CD4-positive, alpha-beta T cell treated with Interleukin-6 for 4 hours (primary cell): ENCODE data around the gene ZNRF1.
"Not testable (repeated sequence)": the region's sequence is repeated elsewhere in the genome, so short reads cannot be mapped to it uniquely, and the experiment has no call there.

ENCODE experiments used
- DNase-seq: peaks from one replicate; pipeline ENCODE4 v3.0.0-alpha.2; 2020; ENCODE audit warnings: mixed read lengths

The ZNRF1 gene

GRCh38 chr16:74998481-74999218, at the start of gene ZNRF1:
ZNRF1 (plus strand) TSS chr16:74999024; CDS start chr16:74999672, 648 bp downstream.
- peak; percentile 87 for DNase-seq

- no peak for DNase-seq
Measured at GRCh38 chr16:74949309-74949708, 49.5 kb upstream of the ZNRF1 start.

- DNase-seq, result no peak
Measured at GRCh38 chr16:74950511-74950910, 48.3 kb upstream of the ZNRF1 start.

- no peak for DNase-seq
Measured at GRCh38 chr16:74951206-74951605, 47.6 kb upstream of the ZNRF1 start.

DNA sequence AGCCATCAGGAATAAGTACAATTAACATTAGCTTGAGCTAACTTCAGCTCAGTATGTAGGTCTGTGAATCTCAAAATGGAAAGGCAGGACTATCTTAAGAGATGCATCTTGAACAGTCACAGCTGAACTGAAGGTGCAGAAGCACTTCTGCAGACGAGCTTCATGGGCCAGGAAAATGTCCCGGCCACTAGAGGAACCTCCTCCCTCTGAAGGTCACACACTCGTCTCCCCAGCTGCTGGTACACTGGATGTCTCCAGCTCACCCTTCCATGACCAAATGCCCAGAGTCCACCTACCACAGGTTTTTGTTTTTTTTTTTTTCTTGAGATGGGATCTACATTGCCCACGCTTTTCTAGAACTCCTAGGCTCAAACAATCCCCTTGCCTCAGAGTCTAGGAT, 47.1 kb upstream of the ZNRF1 start:
- no peak for DNase-seq

DNA sequence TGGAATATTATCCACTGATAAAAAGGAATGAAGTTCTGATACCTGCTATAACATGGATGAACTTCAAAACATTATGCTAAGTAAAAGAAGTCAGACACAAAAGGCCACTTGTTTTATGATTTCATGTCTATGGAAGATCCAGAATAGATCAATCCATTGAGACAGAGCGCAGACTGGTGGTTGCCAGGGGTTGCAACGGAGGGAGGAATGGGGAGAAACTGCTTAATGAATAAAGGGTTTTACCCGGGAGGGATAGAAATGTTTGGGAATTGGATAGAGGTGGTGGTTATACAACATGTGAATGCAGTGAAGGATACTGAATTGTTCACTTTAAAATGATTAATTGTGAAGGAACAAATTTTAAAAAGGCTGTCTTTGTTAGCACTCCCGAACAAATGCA, 44.1 kb upstream of the ZNRF1 start:
- no peak for DNase-seq

GRCh38 chr16:74973304-74973703, 25.5 kb upstream of the ZNRF1 start:
- no peak for DNase-seq

GRCh38 chr16:74975591-74975990, 23.2 kb upstream of the ZNRF1 start:
- DNase-seq, result no peak

GRCh38 chr16:74982256-74982655, 16.6 kb upstream of the ZNRF1 start:
- DNase-seq, result no peak

DNA sequence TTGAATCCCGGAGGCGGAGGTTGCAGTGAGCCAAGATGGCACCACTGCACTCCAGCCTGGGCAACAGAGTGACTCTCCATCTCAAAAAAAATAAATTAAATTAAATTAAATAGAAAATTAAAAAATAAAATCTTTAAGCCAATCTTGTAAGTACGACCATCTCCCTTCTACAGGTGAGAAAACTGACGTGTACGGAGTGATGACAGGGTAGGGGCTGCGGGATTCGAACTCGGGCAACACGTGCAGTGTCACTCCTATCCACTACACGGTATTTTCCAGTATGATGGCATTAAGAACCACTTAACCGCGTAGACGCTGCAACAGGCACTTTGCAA, 14.7 kb upstream of the ZNRF1 start:
- DNase-seq, result no peak

DNA sequence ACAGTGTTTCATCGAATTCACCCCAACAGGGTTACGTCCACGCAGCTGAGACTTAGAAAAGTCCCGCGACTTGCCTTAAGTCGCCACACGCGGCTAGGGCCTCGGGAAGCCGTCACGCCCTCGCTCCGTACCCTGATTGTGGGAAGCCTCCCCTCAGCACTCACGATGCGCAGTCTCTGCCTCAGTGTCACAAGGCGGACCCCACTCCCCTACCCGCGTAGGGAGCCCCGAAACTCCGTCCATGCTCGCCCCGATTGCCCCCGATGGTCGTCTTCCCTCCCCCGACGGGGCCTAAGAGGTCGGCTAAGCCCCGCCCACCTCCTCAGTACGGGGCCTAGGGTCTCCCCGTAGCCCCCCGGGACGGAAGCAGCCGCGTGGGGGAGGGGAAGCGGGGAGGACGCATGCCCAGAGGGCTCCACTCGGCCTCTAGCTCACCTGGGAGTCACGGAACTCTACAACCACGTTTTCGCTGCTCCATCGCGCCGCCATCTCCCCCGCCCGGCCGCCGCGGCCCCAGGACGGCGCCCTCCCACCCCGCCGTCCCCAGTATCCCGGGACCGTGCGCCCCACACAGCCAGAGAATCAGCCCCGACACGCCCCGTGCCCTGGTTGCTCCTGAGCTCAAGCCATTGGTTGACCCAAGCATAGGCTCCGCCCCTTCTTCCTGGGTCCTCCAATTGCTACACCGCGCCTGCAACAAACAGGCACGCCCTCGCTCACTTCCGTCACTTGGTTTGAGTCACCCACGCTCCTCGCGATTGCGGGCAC, 14.1 kb upstream of the ZNRF1 start, which contains the start of gene WDR59:
Gene WDR59 (minus strand): TSS at position 595 of the 768 bp plus-strand sequence. CDS start 106 bp downstream, at position 489.
- peak; percentile 100 for DNase-seq

DNA sequence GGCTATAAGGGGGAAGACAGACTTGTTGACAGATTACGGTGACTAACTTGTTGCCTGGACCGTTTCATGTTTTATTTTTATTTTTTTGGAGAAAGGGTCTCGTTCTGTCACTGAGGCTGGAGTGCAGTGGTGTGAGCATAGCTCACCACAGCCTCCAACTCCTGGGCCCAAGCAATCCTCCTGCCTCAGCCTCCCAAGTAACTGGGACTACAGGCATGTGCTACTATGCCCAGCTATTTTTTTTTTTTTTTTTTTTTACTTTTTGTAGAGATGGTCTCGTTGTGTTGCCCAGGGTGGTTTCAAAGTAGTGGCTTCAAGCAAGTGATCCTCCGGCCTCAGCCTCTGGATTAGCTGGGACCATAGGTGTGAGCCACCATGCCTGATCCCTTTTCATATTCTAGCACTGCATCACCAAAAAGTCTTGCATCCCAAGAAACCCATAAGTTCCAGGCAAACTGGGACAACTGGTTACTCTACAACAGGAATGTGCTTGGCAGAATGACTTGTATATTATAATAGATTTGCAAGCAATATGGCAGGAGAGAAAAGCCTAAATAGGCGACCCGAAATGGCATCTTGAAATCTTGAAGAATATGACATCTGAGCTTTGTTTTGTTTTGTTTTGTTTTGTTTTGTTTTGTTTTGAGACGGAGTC, 11.7 kb upstream of the ZNRF1 start:
- no peak for DNase-seq

GRCh38 chr16:74989864-74990263, 9.0 kb upstream of the ZNRF1 start:
- not testable (repeated sequence) for DNase-seq

- no peak for DNase-seq
Measured at GRCh38 chr16:74990832-74991231, 8.0 kb upstream of the ZNRF1 start.

DNA sequence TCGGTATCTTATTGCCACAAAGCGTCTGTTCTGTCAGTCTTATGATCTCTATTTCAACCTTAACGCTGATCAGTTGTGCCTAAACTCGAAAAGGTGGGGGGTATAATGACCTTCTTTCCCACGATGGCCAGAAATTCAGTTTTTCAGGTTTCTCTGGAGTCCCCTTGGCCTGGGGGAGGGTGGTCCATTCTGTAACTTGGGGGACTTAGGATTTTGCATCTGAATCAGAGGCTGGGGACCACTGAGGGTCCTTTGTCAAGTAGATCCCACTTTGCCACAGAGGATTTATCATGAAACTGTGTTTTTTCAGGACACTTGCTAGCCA, 7.6 kb upstream of the ZNRF1 start:
- DNase-seq, result no peak

DNA sequence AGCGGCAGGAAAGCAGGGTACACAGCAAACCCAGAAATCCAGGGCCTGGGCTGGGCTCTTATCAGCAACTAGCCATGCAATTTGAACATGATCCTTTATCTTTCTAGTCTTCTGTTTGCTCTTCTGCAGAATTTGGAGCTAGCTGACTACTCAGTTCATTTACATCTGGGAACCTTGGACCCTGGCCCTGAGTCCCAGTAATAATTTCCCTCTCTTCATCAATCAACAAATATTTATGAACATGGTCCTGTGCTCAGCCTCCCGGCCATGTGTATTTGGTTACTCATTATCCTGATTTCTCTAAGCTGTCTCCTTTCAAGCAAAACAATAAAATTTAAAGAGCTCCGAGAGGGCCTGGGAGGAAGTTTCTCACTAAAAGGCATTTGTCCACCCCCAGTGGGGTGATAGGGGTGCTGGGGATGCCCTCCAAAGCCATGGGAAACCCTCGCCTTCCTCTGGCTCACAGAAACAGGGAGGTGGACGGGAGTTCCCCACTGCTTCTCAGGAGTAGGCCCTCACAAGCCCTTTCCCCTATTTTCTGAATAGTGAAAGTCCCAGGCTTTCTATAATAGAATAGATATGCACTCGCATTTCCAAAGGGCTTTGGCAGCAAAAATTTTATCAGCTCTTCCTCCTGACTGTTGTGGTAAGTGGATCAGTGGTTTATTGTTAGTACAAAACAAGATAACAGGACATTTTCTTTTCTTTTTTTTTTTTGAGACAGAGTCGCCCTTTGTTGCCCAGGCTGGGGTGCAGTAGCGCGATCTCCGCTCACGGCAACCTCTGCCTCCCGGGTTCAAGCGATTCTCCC, 7.0 kb upstream of the ZNRF1 start:
- no peak for DNase-seq

DNA sequence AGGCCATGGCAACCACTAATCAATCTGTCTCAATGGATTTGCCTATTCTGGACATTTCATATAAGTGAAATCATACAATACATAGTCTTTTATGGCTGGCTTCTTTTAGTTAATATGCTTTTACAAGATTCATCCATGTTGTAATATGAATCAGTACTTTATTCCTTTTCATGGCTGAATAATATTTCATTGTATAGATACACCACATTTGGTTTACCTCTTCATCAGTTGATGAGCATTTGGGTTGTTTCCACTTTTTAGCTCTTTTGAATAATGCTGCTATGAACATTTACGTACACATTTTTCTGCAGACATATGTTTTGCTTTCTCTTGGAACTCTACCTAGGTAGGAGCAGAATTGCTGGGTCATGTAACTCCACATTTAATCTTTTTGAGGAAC, 2.8 kb upstream of the ZNRF1 start:
- no peak for DNase-seq

DNA sequence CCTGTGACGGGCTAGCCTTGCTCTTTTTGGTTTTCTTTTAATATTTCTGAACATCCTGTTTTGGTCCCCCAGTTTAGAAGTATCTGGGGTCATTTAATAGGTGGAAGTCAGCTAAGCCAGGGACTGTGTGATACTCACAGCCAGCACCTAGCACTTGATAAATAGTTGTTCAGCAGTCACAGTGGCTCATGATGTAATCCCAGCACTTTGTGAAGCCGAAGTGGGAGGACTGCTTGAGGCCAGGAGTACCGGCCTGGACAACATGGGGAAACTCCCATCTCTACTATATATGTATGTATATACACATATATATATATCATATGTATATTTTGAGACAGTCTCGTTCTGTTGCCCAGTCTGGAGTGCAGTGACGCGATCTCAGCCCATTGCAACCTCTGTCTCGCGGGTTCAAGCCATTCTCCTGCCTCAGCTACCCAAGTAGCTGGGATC, 1.8 kb upstream of the ZNRF1 start:
- no peak for DNase-seq

- peak; percentile 53 for DNase-seq
Measured at GRCh38 chr16:74999219-74999608, 390 bp downstream of the ZNRF1 start.

GRCh38 chr16:74999609-75000480, 1.0 kb downstream of the ZNRF1 start:
- peak; percentile 79 for DNase-seq

DNA sequence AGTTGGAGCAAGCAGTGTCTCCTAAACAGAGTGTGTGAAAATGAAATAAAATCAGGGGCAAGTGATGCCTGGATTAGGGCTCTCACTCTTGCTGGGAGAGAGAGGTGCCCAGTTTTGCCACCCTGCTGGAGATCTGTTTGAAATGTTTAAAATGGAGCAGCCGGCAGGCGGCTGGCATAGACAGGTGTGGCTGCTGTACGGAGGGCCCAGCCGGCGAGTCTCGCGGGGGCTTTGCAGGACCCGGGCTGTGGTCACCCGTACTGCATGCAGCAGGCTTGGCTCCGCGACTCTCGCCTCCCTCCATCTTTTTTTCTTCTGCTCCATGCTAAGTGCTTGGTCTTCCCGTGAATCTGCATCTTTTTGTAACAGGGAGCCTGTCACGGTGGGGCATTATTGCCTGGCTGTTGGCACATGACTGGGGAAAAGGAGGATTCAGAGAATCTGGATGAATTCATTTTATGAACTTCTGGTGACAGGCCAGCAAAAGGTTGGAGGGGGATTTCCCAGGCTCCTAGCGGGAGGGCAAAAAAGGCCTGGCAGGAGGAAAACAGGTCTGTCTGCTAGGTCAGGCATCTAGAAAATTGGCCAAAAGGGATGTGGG, 1.8 kb downstream of the ZNRF1 start:
- peak; percentile 4 for DNase-seq

GRCh38 chr16:75002474-75002873, 3.6 kb downstream of the ZNRF1 start:
- DNase-seq, result no peak
